HG03432 (cell line): Measurements from ENCODE around the gene PMAIP1.
"Not testable (repeated sequence)": the region's sequence is repeated elsewhere in the genome, so short reads cannot be mapped to it uniquely, and the experiment has no call there.

Source experiments
- ATAC-seq: cut with Tn5 transposase; IDR thresholded peaks from one replicate; pipeline ENCODE4 v1.9.1; 2021; ENCODE audit warnings: mild to moderate bottlenecking, moderate library complexity; ENCODE audit not compliant: unreplicated experiment

The PMAIP1 gene

GRCh38 chr18:59884351-59884750 lies 15.4 kb upstream of the PMAIP1 start:
- no peak for ATAC-seq

- ATAC-seq = peak; percentile 91
Measured at GRCh38 chr18:59885579-59886163, 14.1 kb upstream of the PMAIP1 start.

- ATAC-seq = not testable (repeated sequence)
Measured at GRCh38 chr18:59886399-59886798, 13.4 kb upstream of the PMAIP1 start.

- no peak for ATAC-seq
Measured at GRCh38 chr18:59892123-59892522, 7.7 kb upstream of the PMAIP1 start.

GRCh38 chr18:59893971-59894370 lies 5.8 kb upstream of the PMAIP1 start:
- no peak for ATAC-seq

- no peak for ATAC-seq
Measured at GRCh38 chr18:59897321-59897954, 2.4 kb upstream of the PMAIP1 start.

- no peak for ATAC-seq
Measured at GRCh38 chr18:59898093-59898492, 1.7 kb upstream of the PMAIP1 start.

- ATAC-seq = no peak
Measured at GRCh38 chr18:59898609-59899297, 1.0 kb upstream of the PMAIP1 start.

GRCh38 chr18:59900222-59901128 lies 679 bp downstream of the PMAIP1 start:
- ATAC-seq = peak; percentile 32

GRCh38 chr18:59902131-59902992 lies 2.6 kb downstream of the PMAIP1 start:
- no peak for ATAC-seq

- no peak for ATAC-seq
Measured at GRCh38 chr18:59902993-59903610, 3.3 kb downstream of the PMAIP1 start.

- ATAC-seq = no peak
Measured at GRCh38 chr18:59904011-59904601, 4.3 kb downstream of the PMAIP1 start.

- no peak for ATAC-seq
Measured at GRCh38 chr18:59905686-59906091, 5.9 kb downstream of the PMAIP1 start.

- ATAC-seq = no peak
Measured at GRCh38 chr18:59906203-59906602, 6.4 kb downstream of the PMAIP1 start.

- ATAC-seq = peak; percentile 27
Measured at GRCh38 chr18:59907172-59907571, 7.4 kb downstream of the PMAIP1 start.

- ATAC-seq = peak; percentile 10
Measured at GRCh38 chr18:59907660-59908059, 7.9 kb downstream of the PMAIP1 start.

- ATAC-seq = no peak
Measured at GRCh38 chr18:59908799-59909198, 9.0 kb downstream of the PMAIP1 start.

- no peak for ATAC-seq
Measured at GRCh38 chr18:59909289-59910036, 9.7 kb downstream of the PMAIP1 start.

- no peak for ATAC-seq
Measured at GRCh38 chr18:59910967-59911366, 11.2 kb downstream of the PMAIP1 start.
